Measurements from ENCODE around the gene TMPRSS12. TPM values are rescaled to one million over a fixed set of nuclear protein-coding genes. Genes with fewer than 3 reads are reported as not detected.
A peak's percentile ranks its signal among the peaks of the same experiment; 100 is the strongest.

TMPRSS12 gene
- total and polyA plus RNA-seq, 2 donors from 2014 or later: not detected

- intact Hi-C loops (cut with DNase I): no loop called here
- no peaks in the 10 kb centered on the region for H3K9me3 ChIP-seq (ENCODE audit: control insufficient read depth in 2 of 3, insufficient read depth in 1 of 3, low read length in 3 of 3)
- H3K4me3 ChIP-seq (ENCODE audit: low read length in 3 of 3): peak overlapping the region in 1 of 3 donors; percentile 20
- peak in 2 of 5 donors; percentile 3 to 61 for DNase-seq
- H3K36me3 ChIP-seq (ENCODE audit: control insufficient read depth in 2 of 3, insufficient read depth in 3 of 3, low read length in 3 of 3): no peaks in the 10 kb centered on the region
- peak overlapping the region; percentile 33 to 57 for H3K27ac ChIP-seq (ENCODE audit: low read depth in 2 of 2, low read length in 2 of 2)
- H3K27me3 ChIP-seq (ENCODE audit: control insufficient read depth, insufficient read depth, low read length): no peaks in the 10 kb centered on the region
- TF ChIP-seq CTCF (IDR thresholded peaks at IDR 0.05; ENCODE audit: borderline replicate concordance, extremely low read depth, insufficient read depth): no peak
- FAIRE-seq: no peak
- H3K4me1 ChIP-seq (ENCODE audit: control insufficient read depth in 2 of 3, insufficient read depth in 2 of 3, low read depth in 1 of 3, low read length in 3 of 3): peaks cover 0 to 12% (median 8%) of the 10 kb centered on the region in 3 donors
- H3K9ac ChIP-seq (ENCODE audit: low read length in 3 of 3): peak overlapping the region in 1 of 3 donors; percentile 16
Measured at GRCh38 chr12:50922820-50923219, 80.1 kb downstream of the TMPRSS12 start.

GRCh38 chr12:50923361-50924130, 80.8 kb downstream of the TMPRSS12 start:
- no peak for TF ChIP-seq CTCF (IDR thresholded peaks at IDR 0.05; ENCODE audit: borderline replicate concordance, extremely low read depth, insufficient read depth)
- FAIRE-seq (no peak), DNase-seq (no peak)
- no peaks in the 10 kb centered on the region for H3K9me3 ChIP-seq (ENCODE audit: control insufficient read depth in 2 of 3, insufficient read depth in 1 of 3, low read length in 3 of 3)
- H3K27ac ChIP-seq (ENCODE audit: low read depth in 2 of 2, low read length in 2 of 2): peak overlapping the region; percentile 75 to 91
- intact Hi-C loops (cut with DNase I): no loop called here
- peak overlapping the region in 2 of 3 donors; percentile 92 to 93 for H3K4me3 ChIP-seq (ENCODE audit: low read length in 3 of 3)
- H3K27me3 ChIP-seq (ENCODE audit: control insufficient read depth, insufficient read depth, low read length): no peaks in the 10 kb centered on the region
- H3K4me1 ChIP-seq (ENCODE audit: control insufficient read depth in 2 of 3, insufficient read depth in 2 of 3, low read depth in 1 of 3, low read length in 3 of 3): peaks cover 0 to 12% (median 12%) of the 10 kb centered on the region in 3 donors
- H3K36me3 ChIP-seq (ENCODE audit: control insufficient read depth in 2 of 3, insufficient read depth in 3 of 3, low read length in 3 of 3): no peaks in the 10 kb centered on the region
- H3K9ac ChIP-seq (ENCODE audit: low read length in 3 of 3): peak overlapping the region in 1 of 3 donors; percentile 30

GRCh38 chr12:50924131-50924438, 81.4 kb downstream of the TMPRSS12 start:
- H3K36me3 ChIP-seq (ENCODE audit: control insufficient read depth in 2 of 3, insufficient read depth in 3 of 3, low read length in 3 of 3): no peaks in the 10 kb centered on the region
- DNase-seq: no peak

More at GRCh38 chr12:50924131-50924438, 81.4 kb downstream of the TMPRSS12 start:
- Histone ChIP-seq H3K9me3 (ENCODE audit: control insufficient read depth in 2 of 3, insufficient read depth in 1 of 3, low read length in 3 of 3) (no peaks in the 10 kb centered on the region), H3K27me3 (ENCODE audit: control insufficient read depth, insufficient read depth, low read length) (no peaks in the 10 kb centered on the region), H3K4me3 (ENCODE audit: low read length in 3 of 3) (peak overlapping the region; percentile 86 to 93 (median 92)), H3K27ac (ENCODE audit: low read depth in 2 of 2, low read length in 2 of 2) (peak overlapping the region; percentile 75 to 91), H3K4me1 (ENCODE audit: control insufficient read depth in 2 of 3, insufficient read depth in 2 of 3, low read depth in 1 of 3, low read length in 3 of 3) (peaks cover 0 to 12% (median 12%) of the 10 kb centered on the region in 3 donors), H3K9ac (ENCODE audit: low read length in 3 of 3) (peak overlapping the region in 1 of 3 donors; percentile 30)
- intact Hi-C loops (cut with DNase I): no loop called here
- no peak for FAIRE-seq
- no peak for TF ChIP-seq CTCF (IDR thresholded peaks at IDR 0.05; ENCODE audit: borderline replicate concordance, extremely low read depth, insufficient read depth)

Data from kidney (tissue), 14 donors.